ENCODE measurements around the gene TKT. TPM values are rescaled to one million over a fixed set of nuclear protein-coding genes. Genes with fewer than 3 reads are reported as not detected.

The TKT gene
- total and polyA plus RNA-seq, 2 of the 13 experiments (the other 11 are each of a cell fraction or from before 2014, with no cell fraction given): 150 to 238 TPM

GRCh38 chr3:53258600-53259426 lies 3.0 kb upstream of the TKT start (continued):
- no peak; the same call in 1 of the 2 replicates for TF ChIP-seq PPARG (CRISPR knock-in tag; conservative IDR thresholded peaks at IDR 0.05)
- TF ChIP-seq E2F1 (CRISPR knock-in tag; IDR thresholded peaks at IDR 0.05): no peak
- TF ChIP-seq FOXK1 (CRISPR knock-in tag; IDR thresholded peaks at IDR 0.05; ENCODE audit: borderline replicate concordance, low read depth): no peak
- no peak for TF ChIP-seq ZNF619 (CRISPR knock-in tag; IDR thresholded peaks at IDR 0.05)
- 0 out of 2 replicates have a peak, but pooled peaks have one; percentile 12 for TF ChIP-seq ZNF605 (CRISPR knock-in tag; IDR thresholded peaks at IDR 0.05)
- TF ChIP-seq ZNF30 (CRISPR knock-in tag; IDR thresholded peaks at IDR 0.05): no peak
- TF ChIP-seq SP4 (CRISPR knock-in tag; IDR thresholded peaks at IDR 0.05): no peak
- no peak for TF ChIP-seq DDIT3 (CRISPR knock-in tag; IDR thresholded peaks at IDR 0.05)
- 0 out of 2 replicates have a peak, but pooled peaks have one; percentile 21 for TF ChIP-seq RXRB (CRISPR knock-in tag; IDR thresholded peaks at IDR 0.05; ENCODE audit: borderline replicate concordance)
- TF ChIP-seq HNF4A (CRISPR knock-in tag; IDR thresholded peaks at IDR 0.05): peak; percentile 36; the same call in 1 of the 2 replicates
- peak; percentile 71; the same call in 1 of the 2 replicates for TF ChIP-seq ZNF580 (CRISPR knock-in tag; IDR thresholded peaks at IDR 0.05; ENCODE audit: borderline replicate concordance, low read depth)
- TF ChIP-seq SALL1 (CRISPR knock-in tag; IDR thresholded peaks at IDR 0.05): peak; percentile 67
- no peak for TF ChIP-seq ARID3A (IDR thresholded peaks at IDR 0.05; ENCODE audit: low read depth, low read length)
- TF ChIP-seq NFE2 (CRISPR knock-in tag; IDR thresholded peaks at IDR 0.05): no peak
- TF ChIP-seq ZNF563 (CRISPR knock-in tag; IDR thresholded peaks at IDR 0.05): no peak
- TF ChIP-seq GLI4 (CRISPR knock-in tag; IDR thresholded peaks at IDR 0.05; ENCODE audit: borderline replicate concordance): no peak
- TF ChIP-seq FOXK2 (IDR thresholded peaks at IDR 0.05): no peak
- no peak for TF ChIP-seq RBAK (CRISPR knock-in tag; IDR thresholded peaks at IDR 0.05)
- TF ChIP-seq ZNF552 (CRISPR knock-in tag; IDR thresholded peaks at IDR 0.05; ENCODE audit: borderline replicate concordance): 0 out of 2 replicates have a peak, but pooled peaks have one; percentile 33
- TF ChIP-seq IKZF5 (CRISPR knock-in tag; IDR thresholded peaks at IDR 0.05): 0 out of 2 replicates have a peak, but pooled peaks have one; percentile 29
- no peak for TF ChIP-seq FOXO1 (CRISPR knock-in tag; IDR thresholded peaks at IDR 0.05)
- TF ChIP-seq ZBTB8A (CRISPR knock-in tag; IDR thresholded peaks at IDR 0.05; ENCODE audit: borderline replicate concordance, low read depth): no peak
- TF ChIP-seq ASH2L (IDR thresholded peaks at IDR 0.05; ENCODE audit: insufficient read length, low read depth, low read length): no peak
- TF ChIP-seq GTF2F1 (IDR thresholded peaks at IDR 0.05; ENCODE audit: low read length): no peak
- TF ChIP-seq FOXP1 (IDR thresholded peaks at IDR 0.05): no peak
- TF ChIP-seq FOXP1 (CRISPR knock-in tag; IDR thresholded peaks at IDR 0.05): no peak
- no peak for TF ChIP-seq ZNF207 (IDR thresholded peaks at IDR 0.05; ENCODE audit: borderline replicate concordance)
- peak; percentile 36 for TF ChIP-seq PRPF4 (IDR thresholded peaks at IDR 0.05; ENCODE audit: low read depth, low read length, poor library complexity, severe bottlenecking)
